Measurements from ENCODE around the gene RFPL4A.

RFPL4A gene

DNA sequence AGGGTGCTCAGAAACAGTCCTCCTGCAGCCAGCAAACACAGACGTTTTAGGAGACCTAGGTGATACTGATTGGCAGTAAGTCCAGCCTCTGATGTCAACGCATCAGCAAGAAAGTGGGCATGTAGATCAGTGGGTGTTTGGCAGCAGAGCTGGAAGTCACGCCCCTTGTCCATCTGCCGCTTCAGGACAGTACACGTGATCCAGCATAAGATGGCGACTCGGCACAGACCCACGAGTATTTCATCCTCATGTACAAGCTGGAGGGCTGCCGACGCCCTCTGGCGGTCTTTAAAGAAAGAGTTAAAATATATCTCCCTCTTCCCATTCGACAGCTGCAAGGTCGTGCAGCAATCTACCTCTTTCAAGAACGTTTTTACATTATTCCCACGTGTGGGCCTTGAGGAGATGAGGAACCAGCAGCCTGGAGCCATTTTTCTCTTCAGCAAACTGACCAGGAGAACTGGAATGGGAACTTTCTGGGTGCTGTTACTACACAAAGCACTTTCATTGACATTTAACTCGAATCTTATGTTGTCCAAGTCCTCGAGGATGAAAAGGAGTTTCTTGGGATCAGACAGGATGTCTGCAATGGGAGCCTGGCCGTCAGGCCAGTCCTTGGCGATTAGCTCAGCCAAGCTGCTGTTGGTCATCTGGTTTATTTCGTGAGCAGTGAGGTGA lies 50.6 kb downstream of the RFPL4A start:
- DNase-seq = peak; percentile 11

DNA sequence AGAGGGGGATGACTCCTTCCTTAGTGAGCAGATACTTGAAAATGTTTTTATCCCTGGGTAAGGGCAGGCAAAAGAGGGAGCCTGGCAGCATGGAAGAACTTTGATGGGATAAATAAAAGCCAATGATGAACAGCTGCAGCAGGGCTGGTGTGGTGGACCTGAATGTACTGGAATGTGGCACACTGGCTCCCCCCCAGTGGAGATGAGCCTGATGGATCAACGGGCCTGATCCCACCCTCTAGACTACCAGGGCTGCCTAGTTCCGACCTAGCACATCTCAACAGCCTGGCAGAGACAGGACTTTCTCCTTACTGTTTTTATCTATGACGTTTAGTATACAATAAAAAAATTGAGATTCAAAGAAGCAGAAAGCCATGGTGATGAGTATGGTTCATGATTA lies 52.4 kb downstream of the RFPL4A start:
- DNase-seq = no peak

DNA sequence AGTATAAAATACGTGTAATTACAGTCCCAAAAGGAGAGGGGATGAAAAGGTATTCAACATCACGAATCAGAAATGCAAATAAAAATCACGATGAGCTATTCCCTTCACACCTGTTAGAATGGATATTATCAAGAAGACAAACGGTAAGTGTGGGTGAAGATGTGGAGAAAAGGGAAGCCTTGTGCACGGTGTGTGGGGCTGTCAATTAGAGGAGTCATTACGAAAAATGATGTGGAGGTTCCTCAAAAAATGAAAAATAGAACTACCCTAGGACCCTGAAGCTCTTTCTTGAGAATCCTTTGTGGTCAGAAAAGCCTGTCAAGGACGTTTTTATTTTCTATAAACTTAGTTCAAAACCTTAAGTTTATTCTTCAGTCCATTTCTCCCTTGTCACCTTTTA lies 53.6 kb downstream of the RFPL4A start:
- no peak for DNase-seq

All from fibroblast of skin of right biceps (primary cell).